Panc1 (cell line): ENCODE results near the gene MRAS. TPM values are rescaled to one million over a fixed set of nuclear protein-coding genes. Genes with fewer than 3 reads are reported as not detected.
"Not testable (repeated sequence)": the region's sequence is repeated elsewhere in the genome, so short reads cannot be mapped to it uniquely, and the experiment has no call there.

Source experiments
- ATAC-seq: fragments of 200-7000 bp; cut with Tn5 transposase; 2 replicates; pipeline ENCODE4 v1.9.1; 2020; ENCODE audit warnings: mild to moderate bottlenecking, moderate library complexity
- BruUV-seq: library from RNA; stranded (reverse); fragments of 400-500 nt; replicated peaks from 2 replicates; lab custom pipeline; 2021; lab: Mats Ljungman, UMichigan
- CTCF ChIA-PET: fragments of 300-600 bp; sonication (Branson Sonifier 250); formaldehyde crosslinking; loops from one replicate; lab custom pipeline; 2022; ENCODE audit warnings: antibody characterized with exemption; lab: Charles Lee
- POLR2A ChIA-PET: fragments of 300-600 bp; sonication (Branson Sonifier 250); formaldehyde crosslinking; loops from one replicate; lab custom pipeline; 2022; ENCODE audit warnings: antibody characterized with exemption; lab: Charles Lee
- DNase-seq: peaks from one replicate; pipeline ENCODE4 v3.0.0-alpha.2; 2010; ENCODE audit warnings: low read depth, low spot score
- H3K27ac ChIP-seq: 2 replicates; pipeline ENCODE4 v1.5.1; 2011; ENCODE audit warnings: mild to moderate bottlenecking, low read length, inconsistent platforms
- H3K27me3 ChIP-seq: fragments of 200-500 bp; sonication (Bioruptor generic); 2 replicates; pipeline ENCODE4 v1.6.0; 2014; ENCODE audit warnings: low read length, inconsistent platforms; ENCODE audit not compliant: control insufficient read depth, insufficient read depth
- H3K36me3 ChIP-seq: fragments of 200-500 bp; sonication (Bioruptor generic); 2 replicates; pipeline ENCODE4 v1.5.1; 2014; ENCODE audit warnings: inconsistent platforms, mild to moderate bottlenecking, low read length, moderate library complexity; ENCODE audit not compliant: control insufficient read depth, insufficient read depth
- H3K4me1 ChIP-seq: 2 replicates; pipeline ENCODE4 v1.5.1; 2011; ENCODE audit warnings: inconsistent platforms, mild to moderate bottlenecking, low read length, moderate library complexity; ENCODE audit not compliant: control insufficient read depth, insufficient read depth
- H3K4me3 ChIP-seq, 2 experiments: 2 replicates each; pipeline ENCODE4 v1.5.1; 2011 to 2012; ENCODE audit warnings: low read depth in 2 of 2, low read length in 2 of 2, mild to moderate bottlenecking in 2 of 2, inconsistent platforms in 1 of 2, moderate library complexity in 1 of 2
- H3K9me3 ChIP-seq: fragments of 200-500 bp; sonication (Bioruptor generic); 2 replicates; pipeline ENCODE4 v1.5.1; 2014; ENCODE audit warnings: low read depth, mild to moderate bottlenecking, inconsistent platforms, low read length, moderate library complexity; ENCODE audit not compliant: control insufficient read depth, insufficient read depth
- POLR2AphosphoS5 ChIP-seq: IDR thresholded peaks from 2 replicates; pipeline ENCODE4 v1.6.1; 2012; ENCODE audit warnings: mild to moderate bottlenecking, low read depth, low read length, moderate library complexity
- SIN3A ChIP-seq: IDR thresholded peaks from 2 replicates; pipeline ENCODE4 v1.6.1; 2012; ENCODE audit warnings: low read depth, mild to moderate bottlenecking, low read length, moderate library complexity, borderline replicate concordance; ENCODE audit not compliant: insufficient read depth
- TCF7L2 ChIP-seq: IDR thresholded peaks from 2 replicates; pipeline ENCODE4 v1.6.1; 2011; ENCODE audit warnings: mild to moderate bottlenecking, low read depth, low read length, inconsistent platforms
- in situ Hi-C: cut with HindIII; loops from 2 replicates; pipeline ENCODE4 v1.10.0; 2016; ENCODE audit warnings: low sequenced_read_pairs, low pct_unique_long_range_greater_than_20kb
- intact Hi-C: fragments of 100-400 bp; cut with micrococcal nuclease; formaldehyde crosslinking; loops from one replicate; pipeline ENCODE4 v1.10.0; 2022; ENCODE audit not compliant: unreplicated experiment
- total RNA-seq: library from RNA; stranded (reverse); gene quantifications from one replicate; pipeline ENCODE4 v1.2.1, GENCODE V29; 2021; ENCODE audit not compliant: unreplicated experiment
- TF ChIP-seq, protein P1 (sequence below), 2 experiments: IDR thresholded peaks; 2 replicates each; pipeline ENCODE4 v1.6.1; 2011 to 2012; ENCODE audit warnings: low read depth in 2 of 2, control low read depth in 1 of 2, low read length in 1 of 2, mild to moderate bottlenecking in 1 of 2, moderate library complexity in 1 of 2; ENCODE audit not compliant: insufficient read depth in 1 of 2
- TF ChIP-seq, protein P2 (sequence below): fragments of 450-650 bp; IDR thresholded peaks from 2 replicates; pipeline ENCODE4 v1.5.1; 2017; ENCODE audit warnings: mild to moderate bottlenecking

Gene MRAS
- total RNA-seq, 1 experiment from 2014 or later, result 14.2 TPM

DNA sequence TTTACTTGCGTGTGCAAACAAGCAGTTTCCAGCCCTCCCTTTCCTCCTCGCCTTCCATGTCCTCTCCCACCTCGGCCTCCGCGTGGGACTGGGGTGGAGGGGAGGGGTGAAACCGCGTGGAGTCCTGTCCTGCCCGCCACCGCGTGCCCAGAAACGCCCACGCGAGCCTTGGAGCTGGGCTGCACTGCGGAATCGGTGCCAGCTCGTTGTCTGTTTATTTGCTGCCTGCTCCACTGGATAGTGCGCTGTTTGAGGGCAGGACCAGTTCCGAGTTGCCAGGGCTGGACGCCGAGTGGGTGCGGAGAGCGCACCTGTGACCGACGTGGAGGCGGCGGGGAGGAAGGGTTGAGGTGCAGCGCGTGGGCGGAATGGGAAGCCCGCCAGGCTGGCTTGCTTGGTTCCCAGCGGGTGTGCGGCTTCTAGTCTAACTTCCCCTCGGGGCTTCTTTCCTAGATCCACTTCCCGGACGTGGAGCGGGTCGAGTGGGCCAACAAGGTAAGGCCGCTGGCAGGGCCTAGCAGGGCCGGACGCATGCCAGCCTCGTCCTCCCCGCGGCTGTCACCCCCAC, 103.3 kb downstream of the MRAS start:
- Histone ChIP-seq H3K4me3 (no peak overlapping the region), H3K36me3 (no peaks in the 10 kb centered on the region), H3K9me3 (no peaks in the 10 kb centered on the region), H3K27me3 (no peaks in the 10 kb centered on the region), H3K27ac (no peak overlapping the region), H3K4me1 (no peaks in the 10 kb centered on the region)
- TF ChIP-seq TCF7L2 (no peak), SIN3A (no peak), POLR2AphosphoS5 (no peak)
- TF ChIP-seq, protein P1, sequence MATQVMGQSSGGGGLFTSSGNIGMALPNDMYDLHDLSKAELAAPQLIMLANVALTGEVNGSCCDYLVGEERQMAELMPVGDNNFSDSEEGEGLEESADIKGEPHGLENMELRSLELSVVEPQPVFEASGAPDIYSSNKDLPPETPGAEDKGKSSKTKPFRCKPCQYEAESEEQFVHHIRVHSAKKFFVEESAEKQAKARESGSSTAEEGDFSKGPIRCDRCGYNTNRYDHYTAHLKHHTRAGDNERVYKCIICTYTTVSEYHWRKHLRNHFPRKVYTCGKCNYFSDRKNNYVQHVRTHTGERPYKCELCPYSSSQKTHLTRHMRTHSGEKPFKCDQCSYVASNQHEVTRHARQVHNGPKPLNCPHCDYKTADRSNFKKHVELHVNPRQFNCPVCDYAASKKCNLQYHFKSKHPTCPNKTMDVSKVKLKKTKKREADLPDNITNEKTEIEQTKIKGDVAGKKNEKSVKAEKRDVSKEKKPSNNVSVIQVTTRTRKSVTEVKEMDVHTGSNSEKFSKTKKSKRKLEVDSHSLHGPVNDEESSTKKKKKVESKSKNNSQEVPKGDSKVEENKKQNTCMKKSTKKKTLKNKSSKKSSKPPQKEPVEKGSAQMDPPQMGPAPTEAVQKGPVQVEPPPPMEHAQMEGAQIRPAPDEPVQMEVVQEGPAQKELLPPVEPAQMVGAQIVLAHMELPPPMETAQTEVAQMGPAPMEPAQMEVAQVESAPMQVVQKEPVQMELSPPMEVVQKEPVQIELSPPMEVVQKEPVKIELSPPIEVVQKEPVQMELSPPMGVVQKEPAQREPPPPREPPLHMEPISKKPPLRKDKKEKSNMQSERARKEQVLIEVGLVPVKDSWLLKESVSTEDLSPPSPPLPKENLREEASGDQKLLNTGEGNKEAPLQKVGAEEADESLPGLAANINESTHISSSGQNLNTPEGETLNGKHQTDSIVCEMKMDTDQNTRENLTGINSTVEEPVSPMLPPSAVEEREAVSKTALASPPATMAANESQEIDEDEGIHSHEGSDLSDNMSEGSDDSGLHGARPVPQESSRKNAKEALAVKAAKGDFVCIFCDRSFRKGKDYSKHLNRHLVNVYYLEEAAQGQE (IDR thresholded peaks at IDR 0.05; ENCODE audit: insufficient read depth in 1 of 2, low read depth in 2 of 2, low read length in 1 of 2), result no peak
- TF ChIP-seq, protein P2, sequence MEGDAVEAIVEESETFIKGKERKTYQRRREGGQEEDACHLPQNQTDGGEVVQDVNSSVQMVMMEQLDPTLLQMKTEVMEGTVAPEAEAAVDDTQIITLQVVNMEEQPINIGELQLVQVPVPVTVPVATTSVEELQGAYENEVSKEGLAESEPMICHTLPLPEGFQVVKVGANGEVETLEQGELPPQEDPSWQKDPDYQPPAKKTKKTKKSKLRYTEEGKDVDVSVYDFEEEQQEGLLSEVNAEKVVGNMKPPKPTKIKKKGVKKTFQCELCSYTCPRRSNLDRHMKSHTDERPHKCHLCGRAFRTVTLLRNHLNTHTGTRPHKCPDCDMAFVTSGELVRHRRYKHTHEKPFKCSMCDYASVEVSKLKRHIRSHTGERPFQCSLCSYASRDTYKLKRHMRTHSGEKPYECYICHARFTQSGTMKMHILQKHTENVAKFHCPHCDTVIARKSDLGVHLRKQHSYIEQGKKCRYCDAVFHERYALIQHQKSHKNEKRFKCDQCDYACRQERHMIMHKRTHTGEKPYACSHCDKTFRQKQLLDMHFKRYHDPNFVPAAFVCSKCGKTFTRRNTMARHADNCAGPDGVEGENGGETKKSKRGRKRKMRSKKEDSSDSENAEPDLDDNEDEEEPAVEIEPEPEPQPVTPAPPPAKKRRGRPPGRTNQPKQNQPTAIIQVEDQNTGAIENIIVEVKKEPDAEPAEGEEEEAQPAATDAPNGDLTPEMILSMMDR, result no peak
- ATAC-seq (no peak), DNase-seq (no peak)
- intact Hi-C loops, result no loop called here
- ChIA-PET CTCF (no interaction called here), POLR2A (no interaction called here)
- BruUV-seq, result no TSS peak
- in situ Hi-C loops, result no loop called here

DNA sequence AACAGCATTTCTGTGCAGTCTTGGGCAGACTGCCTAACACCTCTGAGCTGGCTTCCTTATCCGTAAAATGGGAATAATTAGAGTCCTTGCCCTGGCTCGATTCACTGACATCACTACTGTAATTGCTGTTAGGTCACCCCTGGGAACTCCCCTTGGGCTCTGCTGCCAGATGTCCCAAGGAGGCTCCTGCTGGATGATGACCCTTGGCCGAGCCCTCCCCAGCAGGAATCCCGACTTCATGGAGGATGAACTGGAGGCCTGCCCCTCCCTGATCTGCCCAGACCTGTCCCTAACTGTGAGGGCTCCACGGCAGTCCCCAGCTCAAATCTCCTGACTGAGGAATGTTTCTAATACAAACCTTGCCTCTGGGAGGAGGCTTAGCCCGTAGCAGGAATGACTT, 104.1 kb downstream of the MRAS start:
- no TSS peak for BruUV-seq
- TF ChIP-seq, protein P2, result no peak
- TF ChIP-seq POLR2AphosphoS5 (no peak), SIN3A (no peak), TCF7L2 (no peak)
- TF ChIP-seq, protein P1 (IDR thresholded peaks at IDR 0.05; ENCODE audit: insufficient read depth in 1 of 2, low read depth in 2 of 2, low read length in 1 of 2), result no peak
- POLR2A ChIA-PET, result no interaction called here
- intact Hi-C loops, result no loop called here
- CTCF ChIA-PET, result no interaction called here
- H3K4me3 ChIP-seq, result no peak overlapping the region
- no peaks in the 10 kb centered on the region for H3K36me3 ChIP-seq
- H3K4me1 ChIP-seq, result no peaks in the 10 kb centered on the region
- H3K27me3 ChIP-seq, result no peaks in the 10 kb centered on the region
- no peaks in the 10 kb centered on the region for H3K9me3 ChIP-seq
- H3K27ac ChIP-seq, result no peak overlapping the region
- DNase-seq, result no peak
- no peak for ATAC-seq
- in situ Hi-C loops, result no loop called here

DNA sequence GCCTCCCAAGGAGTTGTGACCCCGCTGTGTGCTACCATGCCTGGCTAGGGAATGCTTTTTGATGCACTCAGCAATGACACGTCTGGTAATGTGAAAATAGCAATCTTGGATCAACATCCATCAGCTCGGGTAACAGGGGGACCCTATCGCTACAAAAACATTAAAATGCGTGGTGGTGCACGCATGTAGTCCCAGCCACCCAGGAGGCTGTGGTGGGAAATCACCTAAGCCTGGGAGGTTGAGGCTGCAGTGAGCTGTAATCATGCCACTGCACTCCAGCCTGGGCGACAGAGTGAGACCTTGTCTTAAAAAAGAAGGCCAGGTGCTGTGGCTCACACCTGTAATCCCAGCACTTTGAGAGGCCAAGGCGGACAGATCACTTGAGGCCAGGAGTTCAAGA, 105.6 kb downstream of the MRAS start:
- not testable (repeated sequence) for H3K27ac ChIP-seq, DNase-seq, BruUV-seq

More for the DNA sequence above, 105.6 kb downstream of the MRAS start:
- intact Hi-C loops, H3K4me1 ChIP-seq, POLR2A ChIA-PET, H3K27me3 ChIP-seq, H3K4me3 ChIP-seq, ATAC-seq, H3K36me3 ChIP-seq, H3K9me3 ChIP-seq, CTCF ChIA-PET, in situ Hi-C loops: not testable (repeated sequence)
